Fibroblast of villous mesenchyme (primary cell): ENCODE data around the gene TMEM129. TPM values are rescaled to one million over a fixed set of nuclear protein-coding genes. Genes with fewer than 3 reads are reported as not detected.

ENCODE experiments used
- DNase-seq: peaks from one replicate; pipeline ENCODE4 v3.0.0-alpha.2; 2010; ENCODE audit warnings: low read depth
- H3K4me3 ChIP-seq: 2 replicates; pipeline ENCODE4 v1.5.1; 2011; ENCODE audit warnings: low read depth, mild to moderate bottlenecking, low read length
- CTCF ChIP-seq: IDR thresholded peaks from 2 replicates; pipeline ENCODE4 v1.5.1; 2012; ENCODE audit warnings: low read depth, mild to moderate bottlenecking, low read length; ENCODE audit not compliant: insufficient read depth
- small RNA-seq: library from RNA; depleted of rRNA; stranded (forward); fragments of <200 nt; gene quantifications from one replicate; pipeline ENCODE3, GENCODE V24; 2012
- total RNA-seq: library from RNA; depleted of rRNA; stranded (reverse); fragments of >200 nt; gene quantifications from 2 replicates; pipeline ENCODE4 v1.2.3, GENCODE V29; 2012

TMEM129 gene
- total RNA-seq, 1 donor = 31.1 TPM

- no peak for DNase-seq
- TF ChIP-seq CTCF = no peak
- H3K4me3 ChIP-seq = no peak overlapping the region
Observed at GRCh38 chr4:1668488-1668840, 52.7 kb downstream of the TMEM129 start.

GRCh38 chr4:1667273-1667672 is 53.9 kb downstream of the TMEM129 start:
- no peak for TF ChIP-seq CTCF
- no peak for DNase-seq
- H3K4me3 ChIP-seq = no peak overlapping the region

- TF ChIP-seq CTCF = no peak
Observed at GRCh38 chr4:1666391-1666790, 54.7 kb downstream of the TMEM129 start.

More at GRCh38 chr4:1666391-1666790, 54.7 kb downstream of the TMEM129 start:
- no peak overlapping the region for H3K4me3 ChIP-seq
- DNase-seq = no peak

Small RNAs within 50 kb of the gene (small RNA-seq; reads per million reads assigned to genes)
- gene RF00019 = not detected

Other genes with a start within 250 kb of the TMEM129 start
- 0.86 and 2.3 TPM in 2 replicates for gene FAM53A, start 37.0 kb downstream of the TMEM129 start, total RNA-seq
- 63.0 and 69.6 TPM in 2 replicates for gene SLBP, start 9.0 kb downstream of the TMEM129 start, total RNA-seq
- 9.0 and 16.0 TPM in 2 replicates for gene TACC3, start 198 bp upstream of the TMEM129 start, total RNA-seq
- 0.32 and 0.86 TPM in 2 replicates for gene FGFR3, start 72.0 kb upstream of the TMEM129 start, total RNA-seq
- gene LETM1, start 134.8 kb upstream of the TMEM129 start, total RNA-seq = 80.2 and 91.5 TPM in 2 replicates
- gene NSD2, start 150.1 kb upstream of the TMEM129 start, total RNA-seq = 61.5 and 67.8 TPM in 2 replicates